Stimulated activated memory B cell treated with anti-CD40 and anti-IgM and Interleukin-4, amounts not matched to agents 10 μg/mL and 1 μg/mL and 100 μg/mL, for 72 hours (primary cell): ENCODE measurements around the gene RAB35.

Source experiments
- ATAC-seq: fragments of 150-1000 bp; cut with Tn5 transposase; 2 replicates; pipeline ENCODE4 v1.10.0; 2021
- H3K27ac Mint-ChIP-seq: one replicate; pipeline ENCODE4 v1.8.0; 2022; ENCODE audit warnings: mild to moderate bottlenecking, mixed read lengths
- H3K27me3 Mint-ChIP-seq: one replicate; pipeline ENCODE4 v1.8.0; 2022; ENCODE audit warnings: mixed read lengths
- H3K36me3 Mint-ChIP-seq: one replicate; pipeline ENCODE4 v1.8.0; 2022; ENCODE audit warnings: mixed read lengths
- H3K4me1 Mint-ChIP-seq: one replicate; pipeline ENCODE4 v1.8.0; 2022; ENCODE audit warnings: mixed read lengths
- H3K4me3 Mint-ChIP-seq: one replicate; pipeline ENCODE4 v1.8.0; 2022; ENCODE audit warnings: mild to moderate bottlenecking, moderate library complexity, mixed read lengths
- H3K9me3 Mint-ChIP-seq: one replicate; pipeline ENCODE4 v1.8.0; 2022; ENCODE audit warnings: mixed read lengths

RAB35 gene

DNA sequence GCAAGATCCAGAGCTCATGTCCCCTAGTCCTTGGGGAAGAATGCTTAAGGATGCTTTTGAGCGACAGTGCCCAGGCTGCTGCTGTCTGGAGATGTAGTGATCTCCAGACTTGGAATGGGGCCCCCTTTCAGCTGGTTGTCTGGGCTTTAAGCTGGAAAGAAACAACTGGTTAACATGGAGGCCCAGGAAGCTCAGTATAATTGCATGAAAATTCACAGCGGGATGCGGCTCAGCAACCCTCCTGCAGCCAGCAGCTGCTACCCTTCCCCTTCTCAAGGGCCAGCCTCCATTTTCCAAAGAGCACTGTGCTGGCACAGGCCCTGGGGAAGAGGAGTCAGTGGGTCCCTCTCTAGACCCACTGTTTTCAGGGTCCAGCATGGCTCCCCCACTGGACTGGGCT lies 26.3 kb downstream of the RAB35 start:
- no peak for ATAC-seq
- peaks cover 47% of the 10 kb centered on the region for H3K36me3 Mint-ChIP-seq
- no peaks in the 10 kb centered on the region for H3K9me3 Mint-ChIP-seq
- no peak overlapping the region for H3K27ac Mint-ChIP-seq
- H3K27me3 Mint-ChIP-seq = no peaks in the 10 kb centered on the region
- peaks cover 15% of the 10 kb centered on the region for H3K4me1 Mint-ChIP-seq
- no peak overlapping the region for H3K4me3 Mint-ChIP-seq

DNA sequence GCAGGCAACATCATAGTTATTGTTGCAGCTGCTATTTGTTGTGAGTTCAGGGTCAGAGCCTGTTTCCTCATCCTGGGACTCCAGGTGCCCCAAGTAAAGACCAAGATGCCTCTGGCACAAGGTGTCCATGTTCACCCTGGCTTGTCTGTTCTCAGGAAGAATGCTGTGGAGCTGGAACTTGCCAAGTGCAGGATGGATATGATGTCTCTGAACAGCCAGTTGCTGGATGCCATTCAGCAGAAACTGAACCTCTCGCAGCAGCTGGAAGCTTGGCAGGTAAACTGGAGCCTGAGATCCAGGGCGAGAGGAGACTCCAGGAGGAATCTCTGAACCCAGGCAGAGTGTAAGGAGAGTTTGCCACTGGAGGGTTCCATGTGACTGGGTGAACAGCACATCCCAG lies 26.8 kb downstream of the RAB35 start:
- no peak for ATAC-seq
- H3K4me3 Mint-ChIP-seq = no peak overlapping the region
- no peaks in the 10 kb centered on the region for H3K9me3 Mint-ChIP-seq
- peaks cover 48% of the 10 kb centered on the region for H3K36me3 Mint-ChIP-seq
- peaks cover 15% of the 10 kb centered on the region for H3K4me1 Mint-ChIP-seq
- no peak overlapping the region for H3K27ac Mint-ChIP-seq
- H3K27me3 Mint-ChIP-seq = no peaks in the 10 kb centered on the region

DNA sequence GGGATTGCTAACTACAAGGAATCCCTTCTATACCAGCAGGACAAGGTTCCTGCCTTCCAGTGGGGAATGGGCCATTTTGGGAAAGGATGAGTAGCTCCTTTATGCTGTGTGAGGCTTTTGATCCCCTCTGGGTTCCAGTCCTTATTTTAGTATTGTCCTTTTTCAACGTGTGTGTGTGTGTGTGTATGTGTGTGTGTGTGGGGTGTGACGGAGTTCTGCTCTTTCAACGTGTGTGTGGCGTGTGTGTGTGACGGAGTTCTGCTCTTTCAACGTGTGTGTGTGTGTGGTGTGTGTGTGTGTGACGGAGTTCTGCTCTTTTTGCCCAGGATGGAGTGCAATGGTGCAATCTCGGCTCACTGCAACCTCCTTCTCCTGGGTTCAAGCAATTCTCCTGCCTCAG lies 27.4 kb downstream of the RAB35 start:
- H3K4me3 Mint-ChIP-seq = no peak overlapping the region
- peaks cover 48% of the 10 kb centered on the region for H3K36me3 Mint-ChIP-seq
- no peaks in the 10 kb centered on the region for H3K27me3 Mint-ChIP-seq
- H3K9me3 Mint-ChIP-seq = no peaks in the 10 kb centered on the region
- peaks cover 15% of the 10 kb centered on the region for H3K4me1 Mint-ChIP-seq
- no peak for ATAC-seq
- H3K27ac Mint-ChIP-seq = no peak overlapping the region

DNA sequence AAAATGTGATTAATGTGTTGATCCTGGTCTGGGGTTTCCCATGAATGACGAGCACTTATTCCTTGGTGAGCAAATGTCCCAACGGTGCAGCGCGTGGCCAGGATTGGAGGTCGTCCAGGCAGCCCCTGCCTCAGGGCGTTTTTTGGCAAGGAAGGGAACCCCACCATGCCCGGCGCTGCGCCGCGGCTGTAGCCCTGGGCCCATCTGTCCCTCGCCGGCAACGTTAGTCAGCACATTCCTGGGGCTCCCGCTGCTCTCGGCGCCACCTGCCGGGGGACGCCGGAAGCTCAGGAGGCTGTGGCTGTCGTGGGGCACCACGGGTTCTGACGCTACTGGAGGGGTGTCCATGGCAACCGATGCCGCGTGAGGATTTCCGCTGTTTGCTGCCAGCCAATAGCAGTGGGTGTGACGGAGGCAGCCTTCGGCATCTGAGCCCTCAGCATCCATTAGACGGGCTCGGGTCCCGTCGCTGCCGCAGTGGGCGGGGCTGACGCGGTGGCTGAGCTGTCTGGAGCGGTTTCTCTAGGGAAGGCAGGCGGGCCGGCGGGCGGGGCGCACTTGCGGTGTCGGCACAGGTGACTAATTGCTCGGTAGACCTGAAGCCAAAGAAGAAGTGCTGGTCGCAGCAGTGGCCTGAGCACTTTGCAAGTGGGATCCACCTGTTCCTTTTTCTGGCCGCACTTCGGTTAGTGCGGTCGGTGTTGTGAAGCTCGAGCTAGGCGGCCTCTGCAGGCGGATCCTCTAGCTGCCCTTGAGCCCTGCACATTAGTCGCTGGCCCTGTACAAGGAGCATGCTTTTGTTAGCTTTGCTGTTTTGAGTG lies 29.5 kb downstream of the RAB35 start:
- peak; percentile 99 for ATAC-seq
- peaks cover 46% of the 10 kb centered on the region for H3K36me3 Mint-ChIP-seq
- H3K9me3 Mint-ChIP-seq = no peaks in the 10 kb centered on the region
- H3K4me1 Mint-ChIP-seq = peaks cover 15% of the 10 kb centered on the region
- peak overlapping the region; percentile 62 for H3K4me3 Mint-ChIP-seq
- no peaks in the 10 kb centered on the region for H3K27me3 Mint-ChIP-seq
- H3K27ac Mint-ChIP-seq = peak overlapping the region; percentile 45

DNA sequence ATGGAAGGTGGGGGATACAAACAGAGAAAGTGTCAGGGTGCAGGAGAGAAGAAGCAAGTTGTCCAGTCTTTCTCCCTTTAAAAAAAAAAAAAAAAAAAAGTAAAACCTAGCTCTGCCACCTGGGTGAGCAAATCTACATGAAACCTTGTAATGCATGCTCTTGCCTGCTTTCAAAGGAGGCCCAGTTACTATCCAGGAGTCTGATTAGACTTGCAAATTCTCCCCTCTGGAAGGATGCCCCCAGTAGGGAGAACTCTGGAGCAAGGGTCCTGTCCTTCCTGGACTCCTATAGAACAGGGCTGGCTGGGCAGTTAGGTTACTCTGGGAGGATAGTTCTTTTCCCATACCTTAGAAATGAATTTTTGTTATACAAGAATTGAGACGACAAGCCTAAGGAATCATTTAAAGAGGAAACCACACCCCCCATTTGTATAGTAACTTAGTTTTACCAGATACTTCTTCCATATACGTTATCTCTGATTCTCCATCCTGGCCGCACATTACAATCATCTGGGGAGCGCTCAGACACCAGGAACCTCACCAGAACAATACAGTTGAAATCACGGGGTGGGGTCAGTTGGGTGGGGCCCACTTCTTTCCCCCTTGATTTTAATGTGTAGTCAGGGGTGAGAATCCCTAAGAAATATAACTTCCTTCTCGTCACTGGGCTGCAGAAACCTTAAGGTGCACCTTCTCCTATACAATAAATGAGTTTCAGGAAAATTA lies 30.5 kb downstream of the RAB35 start:
- Mint-ChIP-seq H3K4me3 (no peak overlapping the region), H3K27me3 (no peaks in the 10 kb centered on the region), H3K9me3 (no peaks in the 10 kb centered on the region), H3K27ac (peak overlapping the region; percentile 45), H3K4me1 (peaks cover 15% of the 10 kb centered on the region), H3K36me3 (peaks cover 47% of the 10 kb centered on the region)
- ATAC-seq = no peak

DNA sequence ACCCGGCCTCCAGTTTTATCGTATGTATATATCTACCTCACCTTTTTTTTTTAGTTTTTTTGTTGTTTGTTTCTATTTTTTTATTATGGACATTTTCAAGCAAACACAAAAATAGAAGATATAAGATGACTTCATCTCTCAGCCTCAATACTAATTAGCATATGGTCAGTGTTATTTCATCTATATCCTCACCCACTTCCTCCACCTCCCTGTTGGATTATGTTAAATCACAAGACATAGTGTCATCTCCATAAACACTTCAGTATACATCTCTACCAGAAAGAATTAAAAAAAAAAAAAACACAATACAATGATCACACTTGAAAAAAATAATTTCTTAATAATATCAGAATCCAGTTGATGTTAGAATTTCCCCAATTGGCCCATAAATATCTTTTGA lies 34.9 kb downstream of the RAB35 start:
- peaks cover 53% of the 10 kb centered on the region for H3K36me3 Mint-ChIP-seq
- no peaks in the 10 kb centered on the region for H3K27me3 Mint-ChIP-seq
- ATAC-seq = no peak
- H3K27ac Mint-ChIP-seq = no peak overlapping the region
- H3K9me3 Mint-ChIP-seq = no peaks in the 10 kb centered on the region
- H3K4me1 Mint-ChIP-seq = peaks cover 11% of the 10 kb centered on the region
- H3K4me3 Mint-ChIP-seq = no peak overlapping the region

DNA sequence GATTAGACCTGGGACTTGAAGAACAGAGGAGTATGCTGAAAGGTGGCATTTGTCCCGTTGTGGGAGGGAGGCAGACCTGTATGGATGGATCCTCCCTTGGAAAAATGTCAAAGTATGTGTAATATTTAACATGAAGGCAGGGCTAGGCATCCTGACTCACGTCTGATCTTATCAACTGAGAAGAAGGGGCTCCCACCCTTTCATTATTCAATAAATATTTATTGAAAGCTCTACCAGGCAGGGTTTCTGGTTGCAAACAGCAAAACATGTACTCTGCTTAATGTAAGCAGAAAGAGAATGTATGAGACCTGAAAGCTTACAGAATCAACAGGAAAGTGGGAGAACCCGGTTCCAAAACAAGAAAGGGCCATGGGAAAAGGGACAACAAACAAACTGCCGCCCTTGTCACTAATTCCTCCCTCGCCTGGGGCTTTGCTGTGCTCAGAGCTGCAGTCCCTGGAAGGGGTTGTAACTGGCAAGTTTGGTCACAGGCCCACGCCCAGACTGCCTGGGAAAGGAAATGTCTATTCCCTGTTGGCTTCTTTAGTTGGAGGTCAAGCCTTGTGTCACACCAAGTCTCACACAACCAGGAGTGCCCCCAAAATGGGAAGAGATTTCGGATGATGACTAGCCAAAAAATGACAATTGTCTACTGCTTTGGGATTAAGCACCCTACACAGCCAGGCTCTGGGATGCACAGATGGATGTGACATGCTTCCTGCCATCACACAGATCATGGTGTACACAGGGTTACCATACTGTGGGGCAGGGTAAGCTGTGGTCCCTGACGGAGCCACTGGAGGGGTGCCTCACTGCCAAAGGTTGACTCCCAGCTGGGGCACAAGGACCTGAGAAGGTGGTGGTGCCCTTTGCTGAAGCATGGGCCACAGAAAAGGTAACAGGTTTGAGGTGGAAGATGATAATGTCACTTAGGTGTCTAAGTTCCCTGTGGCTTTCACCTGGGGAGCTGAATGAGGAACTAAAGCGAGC lies 36.8 kb downstream of the RAB35 start:
- H3K4me3 Mint-ChIP-seq = no peak overlapping the region
- H3K36me3 Mint-ChIP-seq = peaks cover 50% of the 10 kb centered on the region
- H3K9me3 Mint-ChIP-seq = no peaks in the 10 kb centered on the region
- peaks cover 13% of the 10 kb centered on the region for H3K4me1 Mint-ChIP-seq
- H3K27ac Mint-ChIP-seq = no peak overlapping the region
- no peaks in the 10 kb centered on the region for H3K27me3 Mint-ChIP-seq
- ATAC-seq = no peak

DNA sequence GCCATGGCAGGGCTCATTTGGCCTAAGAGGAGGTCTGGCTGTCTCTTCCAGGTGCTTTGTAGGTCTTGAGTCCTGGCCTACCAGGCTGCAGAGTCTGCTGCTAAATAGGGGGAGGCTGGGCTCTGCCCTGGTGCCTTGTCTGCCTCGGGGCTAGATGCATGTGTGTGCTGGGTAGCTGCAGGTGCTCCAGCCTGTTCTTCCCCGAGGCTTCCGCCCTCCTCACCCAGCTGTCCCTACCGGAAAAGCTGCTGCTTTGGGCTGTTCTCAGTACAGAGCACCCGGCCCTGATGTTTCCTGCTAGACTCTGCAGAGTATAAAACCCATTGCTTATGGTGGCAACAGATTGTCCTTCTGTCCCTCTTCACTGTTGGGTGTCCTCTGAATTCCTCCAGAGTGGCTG lies 37.7 kb downstream of the RAB35 start:
- ATAC-seq = no peak
- H3K9me3 Mint-ChIP-seq = no peaks in the 10 kb centered on the region
- peaks cover 54% of the 10 kb centered on the region for H3K36me3 Mint-ChIP-seq
- no peak overlapping the region for H3K27ac Mint-ChIP-seq
- H3K4me3 Mint-ChIP-seq = no peak overlapping the region
- H3K27me3 Mint-ChIP-seq = no peaks in the 10 kb centered on the region
- H3K4me1 Mint-ChIP-seq = peaks cover 14% of the 10 kb centered on the region

DNA sequence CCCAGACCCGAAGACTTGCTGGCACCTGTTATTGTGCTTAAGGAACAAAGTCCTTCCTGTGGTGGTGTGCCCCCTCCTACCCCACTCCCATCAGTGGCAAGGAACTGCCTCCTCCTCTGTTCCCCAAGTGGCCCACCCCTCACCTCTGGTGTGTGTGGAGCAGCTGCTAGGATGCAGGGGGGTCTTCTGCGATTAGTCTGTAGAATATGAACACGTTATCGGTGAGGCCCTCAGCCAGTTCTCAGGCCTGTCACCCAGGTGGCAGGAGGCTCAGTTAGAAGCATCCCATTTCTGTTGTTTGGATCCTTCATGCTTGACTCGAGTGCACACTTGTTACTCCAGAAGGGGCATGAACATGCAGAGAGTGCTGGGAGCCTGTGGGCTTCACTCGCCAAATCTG lies 39.3 kb downstream of the RAB35 start:
- Mint-ChIP-seq H3K4me1 (peaks cover 14% of the 10 kb centered on the region), H3K27me3 (no peaks in the 10 kb centered on the region), H3K9me3 (no peaks in the 10 kb centered on the region), H3K36me3 (peaks cover 60% of the 10 kb centered on the region), H3K27ac (no peak overlapping the region), H3K4me3 (no peak overlapping the region)
- no peak for ATAC-seq

DNA sequence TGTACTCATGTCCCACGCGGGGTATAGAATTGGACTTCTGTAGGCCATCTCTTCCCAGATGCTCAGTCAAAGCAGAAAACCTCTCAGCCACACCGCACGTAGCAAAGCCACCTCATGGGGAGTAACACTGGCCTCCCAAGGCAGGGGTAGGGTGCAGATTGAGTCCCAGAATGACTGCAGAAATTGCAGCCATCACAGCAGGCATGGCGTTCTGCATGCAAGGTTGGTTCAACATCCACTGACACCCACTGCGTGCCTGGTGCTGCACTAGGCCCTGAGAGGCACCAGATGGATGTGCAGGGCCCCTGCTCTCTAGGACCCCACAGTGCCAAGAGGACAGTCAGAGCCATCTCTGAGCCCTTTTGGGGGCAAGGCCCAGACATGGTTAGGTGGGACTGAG lies 39.9 kb downstream of the RAB35 start:
- Mint-ChIP-seq H3K36me3 (peaks cover 60% of the 10 kb centered on the region), H3K27me3 (no peaks in the 10 kb centered on the region), H3K27ac (no peak overlapping the region), H3K9me3 (no peaks in the 10 kb centered on the region), H3K4me1 (peaks cover 14% of the 10 kb centered on the region), H3K4me3 (no peak overlapping the region)
- no peak for ATAC-seq

DNA sequence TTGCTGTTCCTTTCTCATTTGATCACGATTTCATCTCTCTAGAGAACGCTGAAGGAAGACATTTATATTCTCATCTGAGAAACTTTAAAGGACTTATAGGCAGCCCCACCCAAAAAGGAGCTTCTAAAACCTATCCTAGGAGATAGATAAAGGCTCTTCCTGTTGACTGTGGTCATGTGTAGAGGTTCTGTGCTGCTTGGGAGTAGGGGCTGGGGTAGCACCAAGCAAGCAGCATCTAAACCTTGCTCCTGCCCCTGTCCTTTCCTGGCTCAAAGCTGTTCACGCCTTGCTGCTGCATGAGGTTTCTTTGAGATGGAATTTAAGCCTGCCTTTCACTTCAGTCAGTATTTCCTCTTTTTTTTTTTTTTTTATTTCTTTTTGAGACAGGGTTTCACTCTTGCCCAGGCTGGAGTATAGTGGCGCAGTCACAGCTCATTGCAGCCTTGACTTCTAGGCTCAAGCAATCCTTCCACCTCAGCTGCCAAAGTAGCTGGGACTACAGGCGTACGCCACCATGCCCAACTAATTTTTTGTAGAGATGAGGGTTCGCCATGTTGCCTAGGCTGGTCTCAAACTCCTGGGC lies 41.4 kb downstream of the RAB35 start:
- H3K36me3 Mint-ChIP-seq = peaks cover 63% of the 10 kb centered on the region
- peak overlapping the region; percentile 65 for H3K27ac Mint-ChIP-seq
- peaks cover 11% of the 10 kb centered on the region for H3K4me1 Mint-ChIP-seq

DNA sequence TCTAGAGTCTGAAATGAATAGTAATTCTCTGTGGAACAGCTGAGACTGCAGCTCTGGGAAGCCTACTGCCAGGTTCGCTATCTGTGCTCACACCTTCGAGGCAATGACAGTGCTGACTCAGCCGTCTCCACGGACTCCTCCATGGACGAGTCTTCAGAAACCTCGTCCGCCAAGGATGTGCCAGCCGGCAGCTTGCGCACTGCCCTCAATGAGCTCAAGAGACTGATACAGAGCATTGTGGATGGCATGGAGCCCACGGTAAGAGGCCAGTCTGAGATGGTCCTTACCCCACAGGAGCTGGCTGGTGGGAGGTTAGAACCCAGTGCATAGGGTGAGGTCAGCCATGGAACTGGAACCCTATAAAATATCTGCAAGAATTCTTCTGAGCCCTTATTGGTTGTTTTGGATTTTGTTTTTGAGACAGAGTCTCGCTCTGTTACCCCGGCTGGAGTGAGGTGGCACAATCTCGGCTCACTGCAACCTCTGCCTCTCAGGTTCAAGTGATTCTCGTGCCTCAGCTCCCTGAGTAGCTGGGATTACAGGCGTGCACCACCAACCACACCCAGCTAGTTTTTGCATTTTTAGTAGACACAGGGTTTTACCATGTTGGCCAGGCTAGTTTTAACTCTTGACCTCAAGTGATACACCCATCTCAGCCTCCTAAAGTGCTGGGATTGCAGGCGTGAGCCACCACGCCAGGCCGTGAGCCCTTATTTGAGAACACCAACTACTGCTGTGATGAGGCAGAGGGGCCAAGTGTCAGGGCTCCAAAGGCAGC lies 43.9 kb downstream of the RAB35 start:
- no peak overlapping the region for H3K27ac Mint-ChIP-seq
- ATAC-seq = no peak

More for the DNA sequence above, 41.4 kb downstream of the RAB35 start:
- Mint-ChIP-seq H3K4me3 (no peak overlapping the region), H3K27me3 (no peaks in the 10 kb centered on the region), H3K9me3 (no peaks in the 10 kb centered on the region)
- peak; percentile 54 for ATAC-seq

DNA sequence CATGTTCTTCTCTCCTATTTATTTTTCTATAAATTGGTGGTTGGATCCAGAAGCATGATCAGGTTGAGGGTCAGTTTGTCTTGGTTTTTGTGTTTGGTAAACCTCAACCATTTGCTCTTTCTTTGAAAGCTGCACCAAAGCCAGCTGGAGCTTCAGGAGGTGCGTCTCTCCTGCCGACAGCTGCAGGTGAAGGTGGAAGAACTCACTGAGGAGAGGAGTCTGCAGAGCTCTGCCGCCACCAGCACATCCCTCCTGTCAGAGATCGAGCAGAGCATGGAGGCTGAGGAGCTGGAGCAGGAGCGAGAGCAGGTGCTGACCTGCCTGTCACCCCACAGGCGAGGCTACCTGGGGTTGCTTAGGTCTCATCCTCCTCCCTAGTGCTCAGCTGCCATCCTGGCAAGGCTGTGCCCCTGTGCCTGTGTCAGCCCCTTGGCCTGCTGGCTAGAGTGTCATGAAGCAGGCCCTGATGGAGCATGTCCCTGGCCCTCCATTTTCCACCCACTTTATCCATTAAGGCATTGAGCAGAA lies 45.0 kb downstream of the RAB35 start:
- Mint-ChIP-seq H3K4me3 (no peak overlapping the region), H3K27me3 (no peaks in the 10 kb centered on the region), H3K27ac (no peak overlapping the region), H3K9me3 (no peaks in the 10 kb centered on the region), H3K4me1 (peaks cover 7% of the 10 kb centered on the region), H3K36me3 (peaks cover 48% of the 10 kb centered on the region)
- no peak for ATAC-seq

More for the DNA sequence above, 43.9 kb downstream of the RAB35 start:
- no peaks in the 10 kb centered on the region for H3K9me3 Mint-ChIP-seq
- peaks cover 7% of the 10 kb centered on the region for H3K4me1 Mint-ChIP-seq
- H3K4me3 Mint-ChIP-seq = no peak overlapping the region
- peaks cover 48% of the 10 kb centered on the region for H3K36me3 Mint-ChIP-seq
- H3K27me3 Mint-ChIP-seq = no peaks in the 10 kb centered on the region

DNA sequence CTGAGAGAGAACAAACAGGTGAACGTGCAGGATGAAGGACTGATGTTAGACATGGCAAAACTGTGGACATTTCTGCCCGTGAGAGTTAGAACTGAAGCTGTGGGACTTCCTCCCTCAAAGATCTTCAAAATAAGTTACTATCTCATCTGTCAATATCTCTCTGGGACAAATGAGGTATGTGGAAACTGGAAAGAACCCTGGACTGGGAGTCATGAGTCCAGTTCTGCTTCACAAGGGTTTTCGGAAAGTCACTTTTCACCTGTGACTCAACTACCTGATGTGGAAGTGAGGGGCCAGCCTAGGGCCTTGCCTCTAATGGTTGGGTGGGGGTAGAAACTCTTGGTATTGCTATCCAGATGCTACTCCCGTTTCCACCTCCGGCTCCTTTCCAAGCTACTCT lies 47.3 kb downstream of the RAB35 start:
- H3K36me3 Mint-ChIP-seq = peaks cover 54% of the 10 kb centered on the region
- no peak for ATAC-seq
- H3K4me1 Mint-ChIP-seq = no peaks in the 10 kb centered on the region
- no peak overlapping the region for H3K27ac Mint-ChIP-seq
- no peak overlapping the region for H3K4me3 Mint-ChIP-seq
- no peaks in the 10 kb centered on the region for H3K9me3 Mint-ChIP-seq
- H3K27me3 Mint-ChIP-seq = no peaks in the 10 kb centered on the region
